SU-DHL-6 (cell line): ENCODE results near the gene EFCAB12.
A peak's percentile ranks its signal among the peaks of the same experiment; 100 is the strongest.

Source experiments
- H2AFZ ChIP-seq: fragments of 200-600 bp; sonication (generic); 2 replicates; pipeline ENCODE4 v1.6.1; 2014; ENCODE audit warnings: low read depth, mild to moderate bottlenecking, moderate library complexity, mixed read lengths, antibody characterized with exemption, low read length; ENCODE audit not compliant: severe bottlenecking
- H3F3A ChIP-seq: fragments of 200-600 bp; shearing (Covaris generic); 2 replicates; pipeline ENCODE4 v1.6.0; 2016; ENCODE audit warnings: antibody characterized with exemption, mild to moderate bottlenecking; ENCODE audit not compliant: insufficient read depth
- H3K27ac ChIP-seq: fragments of 200-600 bp; sonication (generic); 2 replicates; pipeline ENCODE4 v1.5.1; 2016; ENCODE audit warnings: low read depth, mild to moderate bottlenecking, low read length, moderate library complexity, mixed read lengths
- H3K27me3 ChIP-seq: fragments of 200-600 bp; sonication (generic), shearing (Covaris generic); 2 replicates; pipeline ENCODE4 v1.6.0; 2014; ENCODE audit warnings: mild to moderate bottlenecking, low read length
- H3K36me3 ChIP-seq: fragments of 200-600 bp; sonication (generic); 2 replicates; pipeline ENCODE4 v1.6.1; 2014; ENCODE audit warnings: mild to moderate bottlenecking, low read length, mixed read lengths
- H3K4me2 ChIP-seq: fragments of 300-600, 200-600 bp; shearing (Covaris generic), sonication (generic); 2 replicates; pipeline ENCODE4 v1.6.0; 2014; ENCODE audit warnings: low read length, low read depth, mild to moderate bottlenecking; ENCODE audit not compliant: poor library complexity, severe bottlenecking
- H3K4me3 ChIP-seq: fragments of 200-600 bp; sonication (generic); 2 replicates; pipeline ENCODE4 v1.5.1; 2014; ENCODE audit warnings: antibody characterized with exemption, low read length, mild to moderate bottlenecking, mixed read lengths; ENCODE audit not compliant: insufficient read depth, poor library complexity, severe bottlenecking
- H3K79me2 ChIP-seq: fragments of 200-600 bp; sonication (generic); 2 replicates; pipeline ENCODE4 v1.6.1; 2014; ENCODE audit warnings: mild to moderate bottlenecking, low read length, moderate library complexity; ENCODE audit not compliant: insufficient read depth
- H3K9ac ChIP-seq: fragments of 200-600 bp; sonication (generic); 2 replicates; pipeline ENCODE4 v1.7.0; 2014; ENCODE audit warnings: mild to moderate bottlenecking, low read length
- H3K9me2 ChIP-seq: fragments of 200-600 bp; sonication (generic); replicated peaks from 2 replicates; pipeline ENCODE4 v1.6.1; 2014; ENCODE audit warnings: low read length; ENCODE audit not compliant: insufficient read depth
- H3K9me3 ChIP-seq: fragments of 200-600 bp; sonication (generic); 2 replicates; pipeline ENCODE4 v1.6.1; 2014; ENCODE audit warnings: low read length, mixed read lengths; ENCODE audit not compliant: insufficient read depth
- H4K20me1 ChIP-seq: fragments of 200-600 bp; sonication (generic); 2 replicates; pipeline ENCODE4 v1.6.1; 2014; ENCODE audit warnings: low read depth, mild to moderate bottlenecking, antibody characterized with exemption, low read length, moderate library complexity, mixed read lengths
- CTCF ChIP-seq: fragments of 200-600 bp; sonication (generic); IDR thresholded peaks from one replicate; pipeline ENCODE4 v1.5.1; 2017; ENCODE audit warnings: antibody characterized with exemption, mild to moderate bottlenecking, low read length, moderate library complexity; ENCODE audit not compliant: insufficient read depth, poor library complexity, severe bottlenecking
- EZH2phosphoT487 ChIP-seq: fragments of 200-600 bp; sonication (generic), shearing (Covaris generic); conservative IDR thresholded peaks from 2 replicates; pipeline ENCODE4 v1.6.1; 2018; ENCODE audit warnings: mild to moderate bottlenecking, antibody characterized with exemption, low read length, moderate library complexity, mixed read lengths

The EFCAB12 gene

GRCh38 chr3:129428376-129429079 is at the start of gene EFCAB12:
Gene EFCAB12 (minus strand): TSS chr3:129428636. CDS start chr3:129428488, 148 bp downstream.
- Histone ChIP-seq H3K9me2 (no peaks in the 10 kb centered on the region), H3K9ac (peak within 1 kb of the TSS; percentile 29; the same call in 1 of the 2 replicates), H3K27ac (0 out of 2 replicates have a peak within 1 kb of the TSS, but pooled peaks have one; percentile 2), H4K20me1 (no peaks in the 10 kb centered on the region), H3K36me3 (peaks cover 20% of the 10 kb centered on the region; the same call in 1 of the 2 replicates), H3K4me3 (peak within 1 kb of the TSS; percentile 31), H3K27me3 (no peaks in the 10 kb centered on the region), H3K9me3 (no peaks in the 10 kb centered on the region; the same call in 1 of the 2 replicates), H2AFZ (peak within 1 kb of the TSS; percentile 78), H3K4me2 (peak within 1 kb of the TSS; percentile 71), H3F3A (peaks cover 14% of the 10 kb centered on the region), H3K79me2 (no peaks in the 10 kb centered on the region)
- TF ChIP-seq EZH2phosphoT487 (no peak), CTCF (no peak)

GRCh38 chr3:129476586-129476985 is 48.1 kb upstream of the EFCAB12 start:
- H3K36me3 ChIP-seq: no peaks in the 10 kb centered on the region
- TF ChIP-seq EZH2phosphoT487 (no peak), CTCF (no peak)
- H3K9ac ChIP-seq: no peak overlapping the region
- no peak overlapping the region for H3K4me2 ChIP-seq
- no peaks in the 10 kb centered on the region for H3K27me3 ChIP-seq
- H3K79me2 ChIP-seq: no peaks in the 10 kb centered on the region
- H3K4me3 ChIP-seq: no peak overlapping the region
- no peaks in the 10 kb centered on the region for H3F3A ChIP-seq
- no peak overlapping the region for H2AFZ ChIP-seq
- no peak overlapping the region for H3K27ac ChIP-seq
- H3K9me3 ChIP-seq: no peaks in the 10 kb centered on the region
- H3K9me2 ChIP-seq: no peaks in the 10 kb centered on the region
- no peaks in the 10 kb centered on the region for H4K20me1 ChIP-seq

GRCh38 chr3:129475863-129476262 is 47.4 kb upstream of the EFCAB12 start:
- Histone ChIP-seq H3K9me3 (no peaks in the 10 kb centered on the region), H3K4me3 (no peak overlapping the region), H3K36me3 (no peaks in the 10 kb centered on the region), H3K9me2 (no peaks in the 10 kb centered on the region), H2AFZ (no peak overlapping the region), H3K9ac (no peak overlapping the region), H4K20me1 (no peaks in the 10 kb centered on the region), H3F3A (no peaks in the 10 kb centered on the region), H3K27ac (no peak overlapping the region), H3K27me3 (no peaks in the 10 kb centered on the region), H3K79me2 (no peaks in the 10 kb centered on the region), H3K4me2 (no peak overlapping the region)
- TF ChIP-seq EZH2phosphoT487: no peak
- no peak for TF ChIP-seq CTCF
